Caco-2 (cell line): ENCODE data around the gene USP40. TPM values are rescaled to one million over a fixed set of nuclear protein-coding genes. Genes with fewer than 3 reads are reported as not detected.

Source experiments
- BruUV-seq: library from RNA; stranded (reverse); fragments of 400-500 nt; replicated peaks from 2 replicates; lab custom pipeline; 2021; lab: Mats Ljungman, UMichigan
- CTCF ChIA-PET: fragments of 300-600 bp; sonication (Branson Sonifier 250); formaldehyde crosslinking; loops from one replicate; lab custom pipeline; 2022; ENCODE audit warnings: antibody characterized with exemption; lab: Charles Lee
- POLR2A ChIA-PET: fragments of 300-600 bp; sonication (Branson Sonifier 250); formaldehyde crosslinking; loops from one replicate; lab custom pipeline; 2022; ENCODE audit warnings: antibody characterized with exemption; lab: Charles Lee
- DNase-seq, 2 experiments: peaks; one replicate each; pipeline versions ENCODE4 v3.0.0 to v3.0.0-alpha.2; 2020 to 2022
- H3K27me3 ChIP-seq: replicated peaks from 2 replicates; pipeline ENCODE4 v1.6.0; 2011; ENCODE audit warnings: low read length; ENCODE audit not compliant: control insufficient read depth, insufficient read depth
- H3K36me3 ChIP-seq: 2 replicates; pipeline ENCODE4 v1.5.1; 2011; ENCODE audit warnings: low read length; ENCODE audit not compliant: control insufficient read depth, insufficient read depth
- H3K4me1 ChIP-seq: fragments of 250-450 bp; sonication (Bioruptor Pico); 2 replicates; pipeline ENCODE4 v1.5.1; 2020; ENCODE audit warnings: mild to moderate bottlenecking
- H3K4me3 ChIP-seq: 2 replicates; pipeline ENCODE4 v1.5.1; 2011; ENCODE audit warnings: low read depth, mild to moderate bottlenecking, control low read depth, low read length
- H3K9me3 ChIP-seq: fragments of 250-450 bp; sonication (Bioruptor Pico); 2 replicates; pipeline ENCODE4 v1.5.1; 2020; ENCODE audit warnings: mild to moderate bottlenecking, moderate library complexity
- H3K27ac Mint-ChIP-seq: one replicate; pipeline ENCODE4 v1.8.0; 2022; ENCODE audit warnings: mixed read lengths; ENCODE audit not compliant: unreplicated experiment
- H3K27me3 Mint-ChIP-seq: one replicate; pipeline ENCODE4 v1.8.0; 2022; ENCODE audit warnings: mixed read lengths; ENCODE audit not compliant: insufficient read depth, unreplicated experiment
- H3K36me3 Mint-ChIP-seq: one replicate; pipeline ENCODE4 v1.8.0; 2022; ENCODE audit warnings: mild to moderate bottlenecking, mixed read lengths; ENCODE audit not compliant: insufficient read depth, unreplicated experiment
- H3K4me1 Mint-ChIP-seq: one replicate; pipeline ENCODE4 v1.8.0; 2022; ENCODE audit warnings: low read depth, mixed read lengths; ENCODE audit not compliant: unreplicated experiment
- H3K4me3 Mint-ChIP-seq: one replicate; pipeline ENCODE4 v1.8.0; 2022; ENCODE audit warnings: mild to moderate bottlenecking, moderate library complexity, mixed read lengths; ENCODE audit not compliant: unreplicated experiment
- H3K9me3 Mint-ChIP-seq: one replicate; pipeline ENCODE4 v1.8.0; 2022; ENCODE audit warnings: mixed read lengths; ENCODE audit not compliant: unreplicated experiment
- intact Hi-C: fragments of 100-400 bp; cut with micrococcal nuclease; formaldehyde crosslinking; loops from one replicate; pipeline ENCODE4 v1.10.0; 2022; ENCODE audit not compliant: unreplicated experiment
- total RNA-seq: library from RNA; stranded (reverse); gene quantifications from 2 replicates; pipeline ENCODE4 v1.2.3, GENCODE V29; 2022
- TF ChIP-seq, protein P1 (sequence below), 2 experiments: fragments of 200-600 bp in 1 of 2; IDR thresholded peaks; 1 replicate in 1 of 2; 2 replicates in 1 of 2; pipeline versions ENCODE4 v1.5.1 to v1.8.0; 2011 to 2022; ENCODE audit warnings: antibody characterized with exemption in 1 of 2, control low read depth in 1 of 2, inconsistent platforms in 1 of 2, low read depth in 1 of 2, low read length in 1 of 2, mild to moderate bottlenecking in 1 of 2, moderate library complexity in 1 of 2; ENCODE audit not compliant: insufficient read depth in 1 of 2, severe bottlenecking in 1 of 2, unreplicated experiment in 1 of 2

The USP40 gene
- total RNA-seq, 1 experiment from 2014 or later = 27.8 TPM

DNA sequence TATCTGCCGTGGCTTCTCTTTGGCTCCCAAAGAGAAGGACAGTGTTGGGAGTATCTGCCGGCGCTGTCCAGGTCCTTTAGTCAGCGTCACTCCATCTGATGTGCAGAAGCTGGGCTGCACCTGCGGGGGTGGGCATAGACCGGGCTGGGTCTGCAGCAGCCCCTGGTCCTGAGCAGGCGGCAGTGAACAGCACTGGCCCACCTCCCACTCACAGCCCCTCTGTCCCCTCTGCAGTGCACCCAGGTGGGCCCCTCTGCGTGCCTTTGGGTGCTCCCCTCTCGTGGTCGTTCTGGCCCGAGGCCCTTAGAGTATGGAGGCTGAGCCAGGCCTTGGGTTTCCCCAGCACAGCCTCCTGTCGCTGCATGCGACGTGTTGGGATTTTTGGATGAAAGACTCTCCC lies 95.7 kb downstream of the USP40 start:
- peaks cover 83% of the 10 kb centered on the region for H3K36me3 Mint-ChIP-seq
- Histone ChIP-seq H3K36me3 (no peaks in the 10 kb centered on the region), H3K4me3 (no peak overlapping the region), H3K4me1 (no peaks in the 10 kb centered on the region), H3K9me3 (no peaks in the 10 kb centered on the region), H3K27me3 (no peaks in the 10 kb centered on the region)
- BruUV-seq = no TSS peak
- ChIA-PET POLR2A (no interaction called here), CTCF (no interaction called here)
- H3K4me1 Mint-ChIP-seq = no peaks in the 10 kb centered on the region
- no peak overlapping the region for H3K4me3 Mint-ChIP-seq
- intact Hi-C loops = no loop called here
- TF ChIP-seq, protein P1, sequence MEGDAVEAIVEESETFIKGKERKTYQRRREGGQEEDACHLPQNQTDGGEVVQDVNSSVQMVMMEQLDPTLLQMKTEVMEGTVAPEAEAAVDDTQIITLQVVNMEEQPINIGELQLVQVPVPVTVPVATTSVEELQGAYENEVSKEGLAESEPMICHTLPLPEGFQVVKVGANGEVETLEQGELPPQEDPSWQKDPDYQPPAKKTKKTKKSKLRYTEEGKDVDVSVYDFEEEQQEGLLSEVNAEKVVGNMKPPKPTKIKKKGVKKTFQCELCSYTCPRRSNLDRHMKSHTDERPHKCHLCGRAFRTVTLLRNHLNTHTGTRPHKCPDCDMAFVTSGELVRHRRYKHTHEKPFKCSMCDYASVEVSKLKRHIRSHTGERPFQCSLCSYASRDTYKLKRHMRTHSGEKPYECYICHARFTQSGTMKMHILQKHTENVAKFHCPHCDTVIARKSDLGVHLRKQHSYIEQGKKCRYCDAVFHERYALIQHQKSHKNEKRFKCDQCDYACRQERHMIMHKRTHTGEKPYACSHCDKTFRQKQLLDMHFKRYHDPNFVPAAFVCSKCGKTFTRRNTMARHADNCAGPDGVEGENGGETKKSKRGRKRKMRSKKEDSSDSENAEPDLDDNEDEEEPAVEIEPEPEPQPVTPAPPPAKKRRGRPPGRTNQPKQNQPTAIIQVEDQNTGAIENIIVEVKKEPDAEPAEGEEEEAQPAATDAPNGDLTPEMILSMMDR (IDR thresholded peaks at IDR 0.05; ENCODE audit: insufficient read depth in 1 of 2, low read depth in 1 of 2, low read length in 1 of 2, severe bottlenecking in 1 of 2, unreplicated experiment in 1 of 2) = no peak
- H3K27me3 Mint-ChIP-seq = no peaks in the 10 kb centered on the region
- H3K9me3 Mint-ChIP-seq = no peaks in the 10 kb centered on the region
- no peak overlapping the region for H3K27ac Mint-ChIP-seq
- DNase-seq = no peak

- no peak overlapping the region for H3K4me3 ChIP-seq
- no peak for DNase-seq
- CTCF ChIA-PET = no interaction called here
- no TSS peak for BruUV-seq
- Mint-ChIP-seq H3K36me3 (peaks cover 77% of the 10 kb centered on the region), H3K9me3 (no peaks in the 10 kb centered on the region), H3K4me1 (no peaks in the 10 kb centered on the region), H3K4me3 (no peak overlapping the region), H3K27me3 (no peaks in the 10 kb centered on the region), H3K27ac (no peak overlapping the region)
- intact Hi-C loops = no loop called here
- no peaks in the 10 kb centered on the region for H3K4me1 ChIP-seq
- H3K36me3 ChIP-seq = no peaks in the 10 kb centered on the region
- H3K9me3 ChIP-seq = no peaks in the 10 kb centered on the region
- POLR2A ChIA-PET = no interaction called here
- TF ChIP-seq, protein P1 (IDR thresholded peaks at IDR 0.05; ENCODE audit: insufficient read depth in 1 of 2, low read depth in 1 of 2, low read length in 1 of 2, severe bottlenecking in 1 of 2, unreplicated experiment in 1 of 2) = no peak
- H3K27me3 ChIP-seq = no peaks in the 10 kb centered on the region
These were observed 96.4 kb downstream of the USP40 start for GRCh38 chr2:233470011-233470687.

DNA sequence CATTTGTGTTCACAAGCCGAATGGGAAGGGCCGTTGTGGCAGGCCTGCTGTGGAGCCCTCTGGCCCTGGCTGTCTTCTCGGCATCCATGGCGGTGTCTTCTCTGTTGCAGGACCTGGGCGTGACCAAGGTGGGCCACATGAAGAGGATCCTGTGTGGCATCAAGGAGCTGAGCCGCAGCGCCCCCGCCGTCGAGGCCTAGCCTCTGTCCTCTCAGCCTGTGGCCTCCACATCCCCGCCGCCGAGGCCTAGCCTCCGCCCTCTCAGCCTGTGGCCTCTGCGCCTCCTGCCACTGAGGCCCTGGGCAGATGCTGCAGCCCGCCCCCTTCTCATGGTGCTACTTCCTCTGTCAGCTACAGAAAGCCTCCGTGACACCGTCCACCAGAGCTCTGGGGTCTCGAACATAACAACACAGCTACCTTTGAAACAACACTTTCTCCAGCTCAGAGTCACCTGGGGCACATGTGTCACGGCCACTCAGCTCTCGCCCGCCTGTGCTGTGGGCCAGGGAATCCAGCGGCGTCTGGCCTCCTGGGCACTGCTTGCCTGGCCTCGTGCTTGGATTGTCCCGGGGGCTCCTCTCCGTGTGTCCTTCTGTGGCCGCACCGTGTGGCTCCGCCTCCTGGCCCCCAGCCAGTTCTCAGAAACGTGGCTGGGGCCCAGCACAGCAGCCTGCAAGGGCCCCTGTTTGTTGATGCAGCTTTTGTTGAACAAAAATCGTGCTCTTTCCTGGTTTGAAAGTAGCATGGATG lies 97.1 kb downstream of the USP40 start:
- H3K4me1 Mint-ChIP-seq = no peaks in the 10 kb centered on the region
- CTCF ChIA-PET = no interaction called here
- Histone ChIP-seq H3K4me1 (no peaks in the 10 kb centered on the region), H3K36me3 (no peaks in the 10 kb centered on the region), H3K27me3 (no peaks in the 10 kb centered on the region), H3K4me3 (no peak overlapping the region), H3K9me3 (no peaks in the 10 kb centered on the region)
- no peak overlapping the region for H3K4me3 Mint-ChIP-seq
- no peaks in the 10 kb centered on the region for H3K9me3 Mint-ChIP-seq
- no peak overlapping the region for H3K27ac Mint-ChIP-seq
- DNase-seq = no peak
- POLR2A ChIA-PET = interaction anchor here (0.5 kb wide), 1 partner anchor 26 kb away, joined by 3 read pairs; no protein-coding TSS in a partner anchor
- H3K27me3 Mint-ChIP-seq = no peaks in the 10 kb centered on the region
- TF ChIP-seq, protein P1 (IDR thresholded peaks at IDR 0.05; ENCODE audit: insufficient read depth in 1 of 2, low read depth in 1 of 2, low read length in 1 of 2, severe bottlenecking in 1 of 2, unreplicated experiment in 1 of 2) = no peak
- intact Hi-C loops = no loop called here
- no TSS peak for BruUV-seq
- H3K36me3 Mint-ChIP-seq = peaks cover 84% of the 10 kb centered on the region
